NCI-H187 (cell line): ENCODE measurements around the gene HOXA11.

Source experiments
- DNase-seq, 2 experiments: peaks; one replicate each; lab custom pipeline; 2025; lab: John Stamatoyannopoulos, UW

HOXA11 gene

GRCh38 chr7:27133409-27134231 lies 51.4 kb downstream of the HOXA11 start:
- DNase-seq, result no peak

GRCh38 chr7:27132978-27133377 lies 52.1 kb downstream of the HOXA11 start:
- no peak for DNase-seq

GRCh38 chr7:27132214-27132613 lies 52.8 kb downstream of the HOXA11 start:
- no peak for DNase-seq

GRCh38 chr7:27131390-27131819 lies 53.6 kb downstream of the HOXA11 start:
- DNase-seq, result peak in 1 of 2 experiments; percentile 51
